Renal cortical epithelial cell (primary cell): ENCODE results near the gene MSRB2. TPM values are rescaled to one million over a fixed set of nuclear protein-coding genes. Genes with fewer than 3 reads are reported as not detected.
"Not testable (repeated sequence)": the region's sequence is repeated elsewhere in the genome, so short reads cannot be mapped to it uniquely, and the experiment has no call there.

Experiments
- DNase-seq: peaks from one replicate; pipeline ENCODE4 v3.0.0-alpha.2; 2011; ENCODE audit warnings: low read depth
- total RNA-seq: library from RNA; depleted of rRNA; stranded (reverse); fragments of >200 nt; gene quantifications from 2 replicates; pipeline ENCODE4 v1.2.3, GENCODE V29; 2014

The MSRB2 gene
- total RNA-seq, 1 donor from 2014 or later, result 10.0 TPM

- not testable (repeated sequence) for DNase-seq
Observed at GRCh38 chr10:23070092-23070912, 25.1 kb upstream of the MSRB2 start.

- DNase-seq, result no peak
Observed at GRCh38 chr10:23070913-23071218, 24.5 kb upstream of the MSRB2 start.

- not testable (repeated sequence) for DNase-seq
Observed at GRCh38 chr10:23072593-23072992, 22.8 kb upstream of the MSRB2 start.

GRCh38 chr10:23073527-23073926 lies 21.9 kb upstream of the MSRB2 start:
- DNase-seq, result no peak

GRCh38 chr10:23075672-23076071 lies 19.7 kb upstream of the MSRB2 start:
- no peak for DNase-seq

- no peak for DNase-seq
Observed at GRCh38 chr10:23078114-23078513, 17.3 kb upstream of the MSRB2 start.

GRCh38 chr10:23079700-23080099 lies 15.7 kb upstream of the MSRB2 start:
- DNase-seq, result no peak

GRCh38 chr10:23080262-23080661 lies 15.1 kb upstream of the MSRB2 start:
- no peak for DNase-seq

GRCh38 chr10:23081221-23081750 lies 14.1 kb upstream of the MSRB2 start:
- peak; percentile 13 for DNase-seq

GRCh38 chr10:23081891-23082290 lies 13.5 kb upstream of the MSRB2 start:
- peak; percentile 9 for DNase-seq

- DNase-seq, result no peak
Observed at GRCh38 chr10:23088609-23089008, 6.8 kb upstream of the MSRB2 start.

- DNase-seq, result peak; percentile 9
Observed at GRCh38 chr10:23094786-23095403, 484 bp upstream of the MSRB2 start.

GRCh38 chr10:23095966-23096801 lies 805 bp downstream of the MSRB2 start:
- peak; percentile 36 for DNase-seq

GRCh38 chr10:23096802-23097549 lies 1.6 kb downstream of the MSRB2 start:
- DNase-seq, result no peak

- DNase-seq, result no peak
Observed at GRCh38 chr10:23099079-23099478, 3.7 kb downstream of the MSRB2 start.

- peak; percentile 61 for DNase-seq
Observed at GRCh38 chr10:23099816-23100215, 4.4 kb downstream of the MSRB2 start.

- no peak for DNase-seq
Observed at GRCh38 chr10:23100331-23101030, 5.1 kb downstream of the MSRB2 start.

GRCh38 chr10:23106331-23107072 lies 11.1 kb downstream of the MSRB2 start:
- no peak for DNase-seq

GRCh38 chr10:23110722-23111516 lies 15.5 kb downstream of the MSRB2 start:
- DNase-seq, result no peak
